CD4-positive, alpha-beta T cell treated with Interleukin-4 for 4 hours (primary cell): ENCODE data around the gene SEC61A2.
"Not testable (repeated sequence)": the region's sequence is repeated elsewhere in the genome, so short reads cannot be mapped to it uniquely, and the experiment has no call there.

ENCODE experiments used
- DNase-seq: peaks from one replicate; pipeline ENCODE4 v3.0.0-alpha.2; 2020

The SEC61A2 gene

DNA sequence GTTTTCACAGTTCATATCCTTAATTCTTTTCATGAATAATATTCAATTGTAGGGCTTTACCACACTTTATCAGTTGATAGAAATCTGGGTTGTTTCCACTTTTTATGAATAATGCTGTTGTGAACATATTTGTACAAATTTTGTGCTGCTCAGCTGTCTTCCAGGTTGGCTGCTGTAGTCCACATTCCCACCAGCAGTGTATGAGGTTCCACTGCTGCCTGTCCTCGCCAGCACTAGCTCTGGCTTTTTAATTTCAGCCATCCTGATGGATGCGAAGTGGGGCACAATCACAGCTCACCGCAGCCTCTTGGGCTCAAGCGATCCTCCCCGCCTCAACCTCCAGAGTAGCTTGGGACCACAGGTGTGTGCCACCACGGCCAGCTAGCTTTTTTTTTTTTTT lies 33.5 kb downstream of the SEC61A2 start:
- DNase-seq: no peak

DNA sequence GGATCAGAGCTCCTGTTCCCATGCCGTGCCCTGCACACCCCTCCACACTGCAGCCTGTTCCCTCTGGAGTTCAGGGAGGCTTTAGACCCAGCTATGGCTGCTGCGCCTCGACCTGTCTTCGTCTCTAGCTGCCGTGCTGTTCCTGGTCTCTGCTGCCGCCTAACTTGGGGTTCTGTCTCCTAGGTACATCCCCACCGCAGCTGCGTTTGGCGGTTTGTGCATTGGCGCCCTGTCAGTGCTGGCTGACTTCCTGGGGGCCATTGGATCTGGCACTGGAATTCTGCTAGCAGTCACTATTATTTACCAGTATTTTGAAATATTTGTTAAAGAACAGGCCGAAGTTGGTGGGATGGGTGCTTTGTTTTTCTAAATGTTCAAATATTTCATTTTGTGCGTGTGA lies 34.6 kb downstream of the SEC61A2 start:
- no peak for DNase-seq

DNA sequence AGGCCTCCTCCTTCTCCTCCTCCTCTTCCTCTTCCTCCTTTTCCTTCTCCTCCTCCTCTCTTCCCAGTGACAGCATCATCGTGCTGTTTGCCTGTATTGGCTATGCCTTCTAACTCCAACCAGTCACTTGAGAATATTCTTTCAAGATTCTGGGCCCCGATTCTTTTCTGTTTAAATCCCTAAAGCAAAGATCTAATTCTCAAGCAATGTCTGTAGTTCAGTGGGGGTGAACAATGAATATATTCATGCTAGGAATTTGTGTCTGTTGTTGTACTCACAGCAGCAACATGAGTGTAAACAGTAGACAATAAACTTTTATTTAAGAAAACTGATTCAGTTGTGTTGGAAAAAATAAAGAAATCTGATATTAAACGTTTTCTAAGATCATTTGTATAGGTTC lies 35.6 kb downstream of the SEC61A2 start:
- no peak for DNase-seq

DNA sequence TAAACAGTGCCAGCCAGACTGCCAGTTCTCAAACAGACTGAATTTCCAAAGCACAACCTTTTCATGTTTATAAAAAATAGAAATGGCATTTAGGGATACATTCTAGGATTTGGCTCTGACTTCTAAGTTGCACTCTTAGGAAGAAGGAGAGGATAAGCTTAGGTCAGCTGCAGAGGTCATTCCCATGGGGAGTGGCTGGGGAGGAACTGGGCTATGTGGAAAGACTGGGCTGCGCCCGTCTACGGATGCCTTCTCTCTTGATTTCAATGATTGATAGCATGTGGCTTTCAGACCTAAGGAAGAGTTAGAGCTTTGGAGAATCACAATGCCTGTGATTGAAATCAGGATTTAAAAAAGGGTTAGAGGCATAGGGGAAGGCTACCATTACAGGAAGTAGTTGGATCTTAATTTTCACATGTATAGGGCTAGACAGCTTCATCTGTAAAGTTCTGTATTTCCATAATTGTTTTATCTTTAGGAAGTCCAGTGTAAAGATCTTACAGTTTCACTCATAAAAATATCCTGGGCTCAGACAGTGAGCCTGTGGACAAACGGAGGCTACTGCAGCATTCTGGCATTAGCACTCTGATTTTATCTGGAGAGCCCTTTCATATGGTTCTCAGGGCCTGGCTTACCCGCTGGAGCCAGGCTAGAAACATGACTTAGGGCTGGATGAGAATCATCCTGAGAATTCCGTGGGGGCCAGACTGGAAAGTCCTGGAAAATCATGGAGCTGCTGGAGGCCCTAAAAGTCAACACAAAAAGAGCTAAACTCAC lies 36.7 kb downstream of the SEC61A2 start:
- no peak for DNase-seq

DNA sequence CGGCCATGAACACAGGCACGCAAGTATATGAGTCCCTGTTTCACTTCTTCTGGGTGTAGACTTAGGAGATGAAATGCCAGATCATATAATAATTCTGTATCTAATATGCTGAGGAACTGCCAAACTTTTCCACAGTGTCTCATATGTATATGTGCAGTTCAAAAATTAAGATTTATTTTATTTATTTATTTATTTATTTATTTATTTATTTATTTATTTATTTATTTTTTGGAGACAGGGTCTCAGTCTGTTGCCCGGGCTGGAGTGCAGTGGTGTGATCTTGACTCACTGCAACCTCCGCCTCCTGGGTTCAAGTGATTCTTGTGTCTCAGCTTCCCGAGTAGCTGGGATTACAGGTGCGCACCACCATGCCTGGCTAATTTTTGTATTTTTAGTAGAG lies 42.0 kb downstream of the SEC61A2 start:
- DNase-seq: not testable (repeated sequence)

DNA sequence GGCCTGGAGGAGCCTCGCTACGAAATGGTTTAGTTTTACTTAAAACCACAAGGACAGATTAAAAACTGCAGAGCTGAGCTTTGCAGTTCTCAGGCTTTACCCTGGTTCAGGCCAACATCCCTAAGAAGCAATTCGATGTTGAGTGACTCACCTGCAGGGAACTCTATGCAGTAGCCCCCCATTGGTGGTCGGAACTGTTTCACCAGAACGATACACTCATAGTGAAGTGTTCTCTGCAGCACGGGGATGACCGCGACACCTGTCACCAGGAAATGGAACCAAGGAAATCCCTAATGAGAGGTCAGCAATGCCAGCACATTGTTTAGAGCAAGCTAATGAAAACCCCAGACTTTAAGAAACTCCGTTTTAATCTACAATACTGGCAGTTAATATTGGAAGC lies 48.2 kb downstream of the SEC61A2 start:
- DNase-seq: no peak

DNA sequence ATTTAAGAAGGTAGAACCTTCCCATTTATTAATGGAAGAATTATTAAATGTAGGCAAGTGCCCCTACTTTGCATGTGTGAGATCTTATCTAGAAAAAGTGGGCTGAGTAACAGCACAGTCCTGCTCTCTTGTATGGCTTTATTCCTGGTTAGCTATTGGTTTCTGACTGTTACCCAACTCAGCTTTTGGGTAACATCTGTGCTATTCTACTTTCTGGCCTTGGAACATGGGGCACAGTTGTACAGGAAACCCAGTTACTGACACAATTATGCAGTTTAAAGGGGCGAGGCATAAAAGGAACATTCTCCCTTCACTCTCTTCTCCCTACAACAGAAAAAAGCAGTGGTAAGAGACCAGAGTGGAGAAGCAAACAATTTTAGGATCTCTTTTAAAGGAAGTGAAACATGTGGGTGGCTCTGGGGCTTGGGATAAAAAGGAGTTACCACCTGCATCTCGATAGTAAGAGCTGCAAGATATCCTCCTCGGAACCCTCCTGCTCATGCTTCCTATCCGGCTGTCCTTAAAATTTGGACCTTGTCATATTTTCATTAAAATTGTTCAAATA lies 50.2 kb downstream of the SEC61A2 start:
- DNase-seq: no peak

DNA sequence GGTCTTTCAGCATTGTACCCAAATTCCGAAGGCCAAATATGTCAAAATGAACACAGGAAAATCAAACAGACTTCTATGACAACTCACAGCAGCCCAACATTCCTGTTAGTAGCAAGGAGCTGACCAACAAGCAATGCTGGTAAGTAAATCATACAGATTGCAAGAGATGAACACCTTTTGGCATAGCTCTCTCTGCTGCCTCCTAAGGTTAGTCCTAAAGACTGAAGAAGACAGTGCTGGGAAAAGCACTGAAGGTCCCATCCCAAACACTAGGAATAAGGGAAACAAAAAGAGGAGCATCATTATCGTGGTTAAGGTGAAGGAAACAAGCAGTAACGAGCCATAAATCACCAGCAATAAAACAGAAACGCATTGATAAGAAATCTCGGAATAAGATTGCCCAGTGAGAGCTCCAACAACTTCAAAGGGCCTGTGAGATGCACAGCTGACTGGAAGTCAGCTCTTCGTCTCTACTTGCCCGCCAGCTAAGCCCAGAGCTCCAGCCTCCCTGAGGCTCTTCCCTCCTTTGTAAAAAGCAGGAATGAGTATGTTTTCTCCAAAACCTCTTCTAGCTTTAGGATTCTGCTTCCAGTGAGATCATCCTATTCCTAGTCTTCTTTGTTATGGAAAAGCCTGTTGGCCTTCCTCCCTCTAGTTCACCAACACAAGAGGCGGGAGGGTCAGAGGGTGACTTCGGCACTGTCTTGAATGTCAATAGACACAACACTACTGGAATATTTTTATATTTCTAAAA lies 50.9 kb downstream of the SEC61A2 start:
- no peak for DNase-seq

DNA sequence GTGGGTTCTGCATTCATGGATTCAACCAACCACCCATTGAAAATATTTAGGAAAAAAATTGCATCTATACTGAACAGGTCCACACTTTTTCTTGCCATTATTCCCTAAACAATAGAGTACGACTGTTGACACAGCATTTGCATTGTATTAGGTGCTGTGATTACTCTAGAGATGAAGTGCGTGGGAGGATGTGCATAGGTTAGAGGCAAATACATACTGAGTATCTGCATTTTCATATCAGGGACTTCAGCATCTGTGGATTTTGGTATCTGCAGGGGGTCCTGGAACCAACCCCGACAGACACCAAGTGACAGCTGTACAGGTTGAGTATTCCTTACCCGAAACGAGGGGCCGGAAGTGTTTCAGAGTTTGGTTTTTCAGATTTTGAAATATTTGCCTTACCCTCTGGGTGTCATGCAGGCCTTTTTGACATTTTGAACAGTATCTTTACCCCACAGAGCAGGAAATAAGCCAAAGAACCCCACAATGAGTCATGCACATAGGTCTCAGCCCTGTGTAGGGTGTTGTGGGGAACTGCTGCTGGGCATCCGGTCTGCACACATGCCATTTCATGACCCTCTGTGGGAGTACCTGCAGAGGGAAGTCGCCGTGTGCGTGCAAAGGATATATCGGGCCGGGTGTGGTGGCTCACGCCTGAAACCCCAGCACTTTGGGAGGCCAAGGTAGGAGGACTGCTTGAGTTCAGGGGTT lies 51.7 kb downstream of the SEC61A2 start:
- DNase-seq: peak; percentile 92

DNA sequence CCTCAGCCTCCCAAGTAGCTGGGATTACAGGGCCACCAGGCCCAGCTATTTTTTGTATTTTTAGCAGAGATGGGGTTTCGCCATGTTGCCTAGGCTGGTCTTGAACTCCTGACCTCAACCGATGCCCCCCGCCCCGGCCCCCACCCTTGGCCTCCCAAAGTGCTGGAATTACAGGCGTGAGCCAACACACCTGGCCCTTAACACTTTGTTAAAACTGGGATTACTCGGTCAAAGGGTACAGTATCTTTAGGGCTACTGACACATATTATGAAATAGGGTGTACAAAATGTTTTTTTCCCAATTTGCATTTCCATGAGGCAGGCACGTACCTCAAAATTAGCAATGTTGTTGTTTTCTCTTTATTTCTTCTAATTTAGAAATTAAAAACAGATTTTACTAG lies 54.7 kb downstream of the SEC61A2 start:
- no peak for DNase-seq

DNA sequence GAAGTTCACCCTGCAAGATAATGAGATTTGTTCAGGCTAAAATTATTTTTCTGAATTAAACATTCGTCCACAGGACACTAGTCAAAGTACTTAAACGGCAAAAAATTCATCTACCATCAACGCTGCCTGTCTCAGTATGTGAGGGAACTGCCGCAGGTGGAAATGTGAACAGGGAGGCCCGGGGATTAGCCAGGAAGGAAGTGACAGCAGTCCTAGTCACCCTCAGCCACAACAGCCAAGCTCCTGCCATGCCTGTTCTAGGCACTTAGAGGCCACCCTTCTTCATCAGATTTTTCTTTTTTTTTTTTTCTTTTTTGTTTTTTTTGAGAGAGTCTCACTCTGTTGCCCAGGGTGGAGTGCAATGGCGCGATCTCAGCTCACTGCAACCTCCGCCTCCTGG lies 56.8 kb downstream of the SEC61A2 start:
- DNase-seq: peak; percentile 21

DNA sequence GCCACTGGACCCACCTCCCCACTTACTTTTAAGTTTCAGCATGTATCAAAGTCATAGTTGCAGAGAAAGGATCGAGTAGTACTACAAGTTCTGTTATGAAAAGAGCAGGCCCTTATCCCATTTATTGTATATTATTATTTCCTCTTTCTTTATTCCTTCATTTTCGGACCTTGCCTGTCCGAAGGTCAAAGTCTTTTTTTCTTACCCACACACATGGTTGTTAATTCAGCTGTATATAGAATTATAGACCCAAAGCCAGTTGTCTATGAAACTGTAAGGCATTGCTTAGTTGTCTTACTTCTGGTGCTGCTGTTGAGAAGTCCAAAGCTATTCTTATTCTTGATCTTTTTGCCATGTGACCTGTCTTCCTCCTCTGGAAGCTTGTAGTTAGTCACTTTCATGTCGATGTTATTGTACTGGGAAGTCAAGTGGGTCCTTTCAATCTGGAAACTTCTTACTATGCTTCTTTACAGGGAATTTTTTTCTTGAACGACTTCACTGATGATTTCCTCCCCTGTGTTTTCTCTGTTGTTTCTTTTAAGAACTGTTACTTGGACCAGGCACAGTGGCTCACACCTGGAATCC lies 57.9 kb downstream of the SEC61A2 start:
- DNase-seq: no peak

DNA sequence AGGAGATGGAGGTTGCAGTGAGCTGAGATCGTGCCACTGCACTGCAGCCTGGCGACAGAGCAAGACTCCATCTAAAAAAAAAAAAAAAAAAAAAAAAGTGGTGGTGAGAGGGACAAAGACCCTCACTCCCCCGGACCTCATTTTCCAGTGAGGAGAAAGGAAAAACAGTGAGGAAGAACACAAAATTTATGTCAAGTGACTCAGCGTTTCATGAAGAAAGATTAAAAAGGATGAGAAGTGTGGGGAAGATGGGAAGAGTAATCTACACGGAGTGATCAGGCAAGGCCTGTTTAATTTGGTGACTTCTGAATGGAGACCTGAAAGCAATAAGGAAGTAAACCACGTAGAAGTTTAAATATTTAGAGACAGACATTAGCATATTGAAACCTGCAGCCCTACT lies 59.2 kb downstream of the SEC61A2 start:
- DNase-seq: no peak

DNA sequence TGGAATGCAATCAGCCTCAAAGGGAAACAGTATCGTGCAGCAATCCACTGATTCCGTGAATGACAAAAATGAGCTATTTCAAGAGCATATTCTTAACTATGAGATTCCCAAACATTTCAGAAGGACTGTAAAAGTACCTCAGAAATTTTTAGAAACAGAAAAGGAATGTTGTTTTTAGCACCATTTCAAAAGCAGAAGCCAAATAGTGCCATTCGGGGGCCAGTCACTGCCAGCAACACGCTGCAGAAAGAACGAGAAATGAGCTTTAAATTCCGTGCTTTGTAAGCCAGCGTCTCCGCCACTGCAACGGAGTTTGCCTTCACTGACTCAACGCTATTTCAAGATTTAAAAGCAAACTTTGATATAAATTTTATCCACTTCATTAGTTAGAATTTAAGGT lies 59.9 kb downstream of the SEC61A2 start:
- no peak for DNase-seq

DNA sequence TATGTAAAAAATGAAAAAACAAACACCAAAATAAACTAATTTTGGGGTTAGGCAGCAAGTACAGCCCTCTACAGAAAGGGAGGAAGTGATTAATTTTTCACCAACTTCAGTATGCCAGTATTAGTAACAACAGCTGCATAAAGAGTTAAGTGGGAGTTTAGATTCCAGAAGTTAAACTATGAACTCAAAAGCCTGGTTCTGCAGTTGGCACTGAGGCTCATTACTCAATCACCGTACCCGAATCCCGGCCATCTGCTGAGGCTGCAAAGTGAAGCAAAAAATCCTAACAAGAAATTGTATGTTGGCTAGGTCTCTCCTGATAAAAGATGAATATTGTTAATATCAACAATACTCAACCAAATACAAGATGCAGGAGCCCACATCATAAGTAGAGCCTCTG lies 62.2 kb downstream of the SEC61A2 start:
- DNase-seq: no peak

DNA sequence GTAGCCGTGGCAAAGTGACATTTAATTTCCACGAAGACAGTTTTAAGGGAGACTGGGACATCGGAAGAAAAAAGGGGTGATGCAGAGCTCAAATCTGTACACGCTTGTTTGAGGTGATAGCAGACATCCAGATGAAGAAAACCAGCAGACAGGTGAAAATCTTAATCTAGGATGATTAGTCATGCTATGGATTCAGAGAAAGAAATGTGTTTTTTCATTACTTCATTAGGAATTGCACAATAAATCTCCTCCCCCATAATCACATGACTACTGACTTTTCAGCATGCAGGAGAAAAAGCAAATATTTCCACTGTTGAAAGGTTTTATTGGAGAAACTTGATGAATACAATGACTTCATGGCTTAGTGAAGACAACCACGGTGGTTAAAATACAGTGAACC lies 63.7 kb downstream of the SEC61A2 start:
- no peak for DNase-seq

DNA sequence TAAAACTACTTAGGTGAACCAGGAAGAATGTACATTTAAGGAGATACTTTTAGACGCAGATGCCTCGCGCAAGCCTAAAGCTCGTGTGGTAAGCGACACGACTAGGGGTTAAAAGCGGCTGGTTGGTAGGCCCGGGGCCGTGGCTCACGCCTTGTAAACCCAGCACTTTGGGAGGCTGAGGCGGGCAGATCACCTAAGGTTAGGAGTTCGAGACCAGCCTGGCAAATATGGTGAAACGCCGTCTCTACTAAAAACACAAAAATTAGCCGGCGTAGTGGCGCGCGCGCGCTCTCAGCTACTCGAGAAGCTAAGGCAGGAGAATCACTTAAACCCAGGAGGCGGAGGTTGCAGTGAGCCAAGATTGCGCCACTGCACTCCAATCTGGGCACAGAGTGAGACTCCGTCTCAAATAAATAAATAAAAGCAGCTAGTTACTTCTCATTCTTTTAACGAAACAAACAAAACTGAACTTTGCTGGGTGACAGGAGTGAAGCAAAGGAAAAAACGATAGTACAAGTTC lies 65.3 kb downstream of the SEC61A2 start:
- DNase-seq: peak; percentile 35

DNA sequence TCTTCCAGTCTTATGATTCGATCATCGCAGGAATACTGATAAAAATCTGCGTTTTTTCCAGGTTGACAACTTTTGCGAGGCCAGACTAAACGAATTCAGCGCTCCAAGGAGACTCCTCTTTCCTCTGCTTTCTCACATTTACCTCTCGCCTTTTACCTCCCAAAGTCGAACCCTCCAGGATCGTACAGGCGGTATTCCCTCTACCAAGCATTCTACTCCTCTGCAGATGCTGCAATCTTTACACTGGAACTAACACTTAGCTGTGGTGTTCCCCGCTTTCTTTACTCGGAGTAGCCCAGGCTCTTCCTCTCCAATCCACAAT lies 65.8 kb downstream of the SEC61A2 start:
- DNase-seq: no peak

DNA sequence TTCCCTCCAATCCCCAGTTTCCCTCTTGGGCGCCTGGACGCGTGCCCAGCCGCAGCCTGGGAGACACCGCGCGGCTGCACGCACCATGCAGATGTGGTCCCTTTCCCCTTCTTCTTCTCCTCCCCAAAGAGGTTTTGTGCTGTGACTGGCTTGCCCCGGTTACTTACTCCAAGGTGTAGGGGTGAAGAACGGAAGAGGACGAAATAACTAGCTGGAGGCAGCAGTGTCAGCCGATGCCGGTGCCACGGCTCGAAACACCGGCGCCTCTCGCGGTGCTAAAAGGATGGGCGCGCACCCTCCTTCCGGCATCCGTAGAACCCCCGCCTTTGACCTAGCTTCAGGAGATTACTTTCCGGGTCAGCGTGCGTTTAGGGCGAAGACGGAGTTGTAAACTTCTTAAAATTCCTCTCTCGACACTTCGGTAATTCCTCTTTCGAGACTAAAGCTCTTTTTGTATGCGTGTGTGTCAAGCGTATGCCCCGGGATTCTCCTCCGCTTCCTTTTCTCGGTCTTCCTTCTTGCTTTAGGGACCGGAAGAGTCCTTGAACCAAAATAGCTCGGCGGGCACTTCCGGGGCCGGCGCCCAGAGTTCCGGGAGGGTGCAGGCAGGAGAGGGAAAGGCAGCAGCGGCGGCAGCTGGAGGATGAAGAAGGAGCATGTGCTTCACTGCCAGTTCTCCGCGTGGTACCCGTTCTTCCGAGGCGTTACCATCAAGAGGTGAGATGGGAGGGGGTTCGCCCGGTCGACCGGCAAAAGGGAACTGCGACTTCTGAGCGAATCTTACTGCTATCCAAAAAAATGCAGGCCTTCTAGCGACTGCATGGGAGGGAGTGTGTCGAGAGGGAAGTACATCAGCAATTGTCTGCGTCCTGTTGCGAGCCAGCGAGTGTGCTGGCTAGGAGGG lies 66.4 kb downstream of the SEC61A2 start, which contains the start of the genes CDC123 and NUDT5:
CDC123 (plus strand) TSS at position 586 of the 904 bp plus-strand sequence; CDS start at position 644, 58 bp downstream.
NUDT5 (minus strand) TSS at position 289 of the 904 bp plus-strand sequence. CDS start 9,600 bp downstream, outside the sequence.
- DNase-seq: peak; percentile 83

DNA sequence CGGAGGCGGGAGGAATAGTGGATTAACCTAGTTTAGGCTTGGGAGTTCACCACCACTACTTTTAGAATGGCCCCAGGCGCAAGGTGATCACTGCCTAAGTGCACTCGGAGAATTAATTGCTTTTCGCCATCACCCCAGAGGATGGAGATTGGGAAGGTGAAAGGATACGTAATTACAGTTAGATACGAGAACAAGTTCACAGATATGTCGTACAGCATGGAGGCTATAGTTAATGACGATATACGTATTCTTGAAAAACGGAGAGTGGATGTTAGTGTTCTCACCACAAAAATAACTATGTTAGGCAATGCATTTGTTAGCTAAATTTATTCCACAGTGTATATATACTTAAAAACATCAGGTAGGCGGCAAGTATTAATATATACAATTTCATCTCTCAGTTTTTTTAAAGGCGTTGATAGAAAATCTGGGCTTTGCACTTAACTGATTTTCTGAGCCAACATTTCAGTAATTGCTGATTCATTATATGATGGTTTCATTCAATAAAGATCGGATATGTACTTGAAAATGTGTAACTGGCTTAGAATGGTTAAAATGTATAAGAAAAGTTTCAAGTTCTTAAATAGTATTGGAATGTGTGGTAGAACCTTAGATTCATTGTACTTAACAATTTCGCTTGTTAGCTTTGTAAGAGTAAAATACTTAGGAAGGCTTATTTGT lies 67.2 kb downstream of the SEC61A2 start:
- no peak for DNase-seq

DNA sequence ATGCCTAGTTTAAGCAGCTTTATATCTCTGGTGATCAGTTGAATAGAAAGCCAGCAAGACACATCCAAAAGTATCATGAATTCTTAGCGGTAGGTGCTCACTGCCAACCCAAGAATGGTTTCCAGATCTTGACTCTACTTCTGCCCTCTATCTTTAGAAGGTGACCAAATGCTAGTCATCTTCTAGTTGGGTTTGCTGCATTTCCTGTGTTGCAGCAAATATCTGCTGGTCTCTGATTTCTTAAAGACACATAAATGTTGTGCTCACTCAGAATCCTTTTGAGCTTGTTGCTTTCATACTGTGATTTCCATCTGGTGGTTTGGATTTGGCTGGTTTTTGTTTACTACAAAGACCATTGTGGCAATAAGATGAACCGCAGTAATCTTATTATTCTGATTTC lies 68.7 kb downstream of the SEC61A2 start:
- no peak for DNase-seq
